Liver (tissue), 9 donors: ENCODE results near the gene ARHGAP12. TPM values are rescaled to one million over a fixed set of nuclear protein-coding genes. Genes with fewer than 3 reads are reported as not detected.

Experiments used
- DNase-seq: peaks from one replicate; pipeline ENCODE4 v3.0.0-alpha.2; 2017; ENCODE audit warnings: low spot score
- H3K27ac ChIP-seq, 2 donors: one replicate each; pipeline ENCODE4 v1.7.0; 2013; ENCODE audit warnings: inconsistent platforms in 2 of 2, low read length in 2 of 2, control low read depth in 1 of 2, low read depth in 1 of 2, mild to moderate bottlenecking in 1 of 2
- H3K27me3 ChIP-seq, 4 donors: one replicate each; pipeline versions ENCODE4 v1.6.1 to v1.7.0; 2013; ENCODE audit warnings: low read length in 3 of 4, inconsistent platforms in 1 of 4, mild to moderate bottlenecking in 1 of 4, moderate library complexity in 1 of 4; ENCODE audit not compliant: control insufficient read depth in 4 of 4, insufficient read depth in 4 of 4
- H3K36me3 ChIP-seq, 4 donors: one replicate each; pipeline versions ENCODE4 v1.6.1 to v1.7.0; 2013; ENCODE audit warnings: low read length in 3 of 4, mild to moderate bottlenecking in 3 of 4, low read depth in 1 of 4, moderate library complexity in 1 of 4; ENCODE audit not compliant: control insufficient read depth in 4 of 4, insufficient read depth in 3 of 4
- H3K4me1 ChIP-seq, 4 donors: one replicate each; pipeline versions ENCODE4 v1.6.1 to v1.7.0; 2013; ENCODE audit warnings: low read length in 3 of 4, mild to moderate bottlenecking in 3 of 4, moderate library complexity in 1 of 4; ENCODE audit not compliant: control insufficient read depth in 4 of 4, insufficient read depth in 4 of 4
- H3K4me3 ChIP-seq, 3 donors: one replicate each; pipeline versions ENCODE4 v1.6.1 to v1.7.0; 2013; ENCODE audit warnings: low read length in 3 of 3, control low read depth in 1 of 3, low read depth in 1 of 3, mild to moderate bottlenecking in 1 of 3
- H3K9ac ChIP-seq, 2 donors: one replicate each; pipeline ENCODE4 v1.7.0; 2013; ENCODE audit warnings: low read length in 2 of 2, mild to moderate bottlenecking in 2 of 2, moderate library complexity in 2 of 2, control low read depth in 1 of 2, low read depth in 1 of 2
- H3K9me3 ChIP-seq, 4 donors: one replicate each; pipeline versions ENCODE4 v1.6.1 to v1.7.0; 2013; ENCODE audit warnings: low read length in 3 of 4; ENCODE audit not compliant: control insufficient read depth in 4 of 4
- CTCF ChIP-seq: fragments of 150-350 bp; IDR thresholded peaks from 2 replicates; pipeline ENCODE4 v1.5.1; 2017; ENCODE audit warnings: improper control_type of control experiment, low read depth, low read length; ENCODE audit not compliant: missing input control
- EGR1 ChIP-seq, 2 donors: IDR thresholded peaks; 2 replicates each; pipeline ENCODE4 v1.6.1; 2016 to 2018; ENCODE audit warnings: antibody characterized with exemption in 2 of 2, low read depth in 2 of 2
- FOXA1 ChIP-seq: IDR thresholded peaks from 2 replicates; pipeline ENCODE4 v1.6.1; 2016; ENCODE audit warnings: antibody characterized with exemption
- FOXA2 ChIP-seq: IDR thresholded peaks from 2 replicates; pipeline ENCODE4 v1.6.1; 2016; ENCODE audit warnings: antibody characterized with exemption
- GABPA ChIP-seq, 2 donors: IDR thresholded peaks in 1 of 2; conservative IDR thresholded peaks in 1 of 2; 2 replicates each; pipeline ENCODE4 v1.6.1; 2016; ENCODE audit warnings: antibody characterized with exemption in 2 of 2, mild to moderate bottlenecking in 1 of 2, moderate library complexity in 1 of 2
- HNF4A ChIP-seq, 2 donors: conservative IDR thresholded peaks; 2 replicates each; pipeline ENCODE4 v1.6.1; 2016; ENCODE audit warnings: antibody characterized with exemption in 2 of 2, mild to moderate bottlenecking in 2 of 2
- HNF4G ChIP-seq: IDR thresholded peaks from 2 replicates; pipeline ENCODE4 v1.6.1; 2016; ENCODE audit warnings: antibody characterized with exemption
- JUND ChIP-seq, 2 donors: IDR thresholded peaks; 2 replicates each; pipeline ENCODE4 v1.6.1; 2016; ENCODE audit warnings: antibody characterized with exemption in 2 of 2
- MAX ChIP-seq: IDR thresholded peaks from 2 replicates; pipeline ENCODE4 v1.6.1; 2016; ENCODE audit warnings: antibody characterized with exemption
- NR2F2 ChIP-seq: IDR thresholded peaks from 2 replicates; pipeline ENCODE4 v1.6.1; 2016; ENCODE audit warnings: antibody characterized with exemption
- RAD21 ChIP-seq, 2 donors: IDR thresholded peaks; 2 replicates each; pipeline ENCODE4 v1.6.1; 2016; ENCODE audit warnings: antibody characterized with exemption in 2 of 2, mild to moderate bottlenecking in 2 of 2
- REST ChIP-seq: IDR thresholded peaks from 2 replicates; pipeline ENCODE4 v1.6.1; 2016; ENCODE audit warnings: antibody characterized with exemption, mild to moderate bottlenecking
- RXRA ChIP-seq, 2 donors: IDR thresholded peaks; 2 replicates each; pipeline ENCODE4 v1.6.1; 2017 to 2018; ENCODE audit warnings: antibody characterized with exemption in 2 of 2, mild to moderate bottlenecking in 1 of 2
- SP1 ChIP-seq: IDR thresholded peaks from 2 replicates; pipeline ENCODE4 v1.6.1; 2018; ENCODE audit warnings: antibody characterized with exemption, mild to moderate bottlenecking
- TAF1 ChIP-seq: conservative IDR thresholded peaks from 2 replicates; pipeline ENCODE4 v1.6.1; 2016; ENCODE audit warnings: antibody characterized with exemption, mild to moderate bottlenecking
- WGBS: extraction: QIAGEN DNeasy Blood & Tissue Kit; methylation state at CpG from one replicate; pipeline ENCODE4 v1.1.7; 2013; 5-methylcytosine and 5-hydroxymethylcytosine counted together
- polyA plus RNA-seq, 2 donors: library from polyadenylated mRNA; stranded (reverse) in 1 of 2; unstranded in 1 of 2; fragments of 200-250 nt in 1 of 2; fragments of >200 nt in 1 of 2; fragmentation: Nextera tagmentation in 1 of 2; extraction: Ambion mirVana in 1 of 2; gene quantifications; one replicate each; pipeline versions ENCODE4 v1.2.1 to v1.2.3, GENCODE V29; 2013 to 2015
- total RNA-seq, 2 donors: library from RNA; depleted of rRNA; stranded (reverse); fragments of >200 nt; gene quantifications; one replicate each; pipeline ENCODE4 v1.2.3, GENCODE V29; 2014
- TF ChIP-seq, protein P1 (sequence below): IDR thresholded peaks from 2 replicates; pipeline ENCODE4 v1.6.1; 2016; ENCODE audit warnings: antibody characterized with exemption
- TF ChIP-seq, protein P2 (sequence below): IDR thresholded peaks from 2 replicates; pipeline ENCODE4 v1.6.1; 2016; ENCODE audit warnings: antibody characterized with exemption
- donor health status: healthy.
- donor health status: healthy.
- donor health status: healthy.
- donor health status: healthy.
- donor health status: healthy.

The ARHGAP12 gene
- total and polyA plus RNA-seq, 4 donors = 7.0 to 29.1 (median 12.3) TPM

DNA sequence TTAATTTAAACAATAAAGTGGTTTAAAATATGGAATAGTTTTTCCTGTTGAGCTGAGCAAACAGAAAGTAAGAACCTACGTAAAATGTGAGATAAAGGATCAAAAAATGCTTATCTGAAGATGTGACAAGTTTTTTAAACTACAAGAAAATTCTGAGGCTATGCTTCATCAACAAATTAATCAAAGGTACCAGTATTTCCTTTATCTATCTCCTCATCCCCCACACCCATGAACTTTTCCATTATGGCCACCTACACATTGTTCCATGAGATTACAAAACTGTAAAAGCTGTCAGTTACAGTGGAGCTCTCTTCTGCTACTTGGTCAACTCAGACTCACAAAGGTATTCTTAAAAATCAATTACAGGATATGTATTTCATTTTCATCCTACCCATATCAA lies 77.4 kb downstream of the ARHGAP12 start:
- H3K27me3 ChIP-seq = no peaks in the 10 kb centered on the region
- H3K9me3 ChIP-seq = no peaks in the 10 kb centered on the region
- WGBS = 93% methylated on average over 1 of the region's 1 CpG
- no peaks in the 10 kb centered on the region for H3K4me1 ChIP-seq
- no peak for DNase-seq
- no peak overlapping the region for H3K27ac ChIP-seq
- H3K4me3 ChIP-seq = no peak overlapping the region
- no peak overlapping the region for H3K9ac ChIP-seq
- peaks cover 0 to 2% (median 0%) of the 10 kb centered on the region in 4 donors for H3K36me3 ChIP-seq
- no peak for TF ChIP-seq GABPA (IDR thresholded peaks at IDR 0.05 in 1 of 2, conservative IDR thresholded peaks at IDR 0.05 in 1 of 2)
- TF ChIP-seq HNF4A (conservative IDR thresholded peaks at IDR 0.05) = no peak
- TF ChIP-seq FOXA2 = no peak
- no peak for TF ChIP-seq SP1
- no peak for TF ChIP-seq JUND (IDR thresholded peaks at IDR 0.05)

DNA sequence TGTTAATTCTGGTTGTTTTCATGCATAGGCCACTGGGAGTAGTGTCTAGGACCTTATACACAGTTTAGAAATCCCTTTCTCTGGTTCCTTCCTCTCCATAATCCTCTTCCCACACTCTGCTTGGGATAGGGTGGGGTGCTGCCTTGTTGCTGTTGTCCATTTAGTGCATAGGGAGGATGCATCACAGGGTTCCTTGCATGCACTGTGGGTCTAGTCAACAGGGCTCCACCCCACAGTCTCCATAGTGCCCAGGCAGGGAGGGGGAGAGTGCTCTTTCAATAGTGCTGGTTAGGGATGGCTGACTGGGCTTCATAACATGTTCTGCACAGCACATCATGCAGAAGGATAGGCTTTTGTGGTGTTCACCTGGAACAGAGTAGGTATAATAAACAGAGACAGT lies 81.1 kb downstream of the ARHGAP12 start:
- H3K9me3 ChIP-seq = no peaks in the 10 kb centered on the region
- no peaks in the 10 kb centered on the region for H3K27me3 ChIP-seq
- no peak overlapping the region for H3K9ac ChIP-seq
- peaks cover 0 to 2% (median 0%) of the 10 kb centered on the region in 4 donors for H3K36me3 ChIP-seq
- H3K4me1 ChIP-seq = no peaks in the 10 kb centered on the region
- no peak overlapping the region for H3K4me3 ChIP-seq
- DNase-seq = no peak
- H3K27ac ChIP-seq = no peak overlapping the region
- TF ChIP-seq, protein P1, sequence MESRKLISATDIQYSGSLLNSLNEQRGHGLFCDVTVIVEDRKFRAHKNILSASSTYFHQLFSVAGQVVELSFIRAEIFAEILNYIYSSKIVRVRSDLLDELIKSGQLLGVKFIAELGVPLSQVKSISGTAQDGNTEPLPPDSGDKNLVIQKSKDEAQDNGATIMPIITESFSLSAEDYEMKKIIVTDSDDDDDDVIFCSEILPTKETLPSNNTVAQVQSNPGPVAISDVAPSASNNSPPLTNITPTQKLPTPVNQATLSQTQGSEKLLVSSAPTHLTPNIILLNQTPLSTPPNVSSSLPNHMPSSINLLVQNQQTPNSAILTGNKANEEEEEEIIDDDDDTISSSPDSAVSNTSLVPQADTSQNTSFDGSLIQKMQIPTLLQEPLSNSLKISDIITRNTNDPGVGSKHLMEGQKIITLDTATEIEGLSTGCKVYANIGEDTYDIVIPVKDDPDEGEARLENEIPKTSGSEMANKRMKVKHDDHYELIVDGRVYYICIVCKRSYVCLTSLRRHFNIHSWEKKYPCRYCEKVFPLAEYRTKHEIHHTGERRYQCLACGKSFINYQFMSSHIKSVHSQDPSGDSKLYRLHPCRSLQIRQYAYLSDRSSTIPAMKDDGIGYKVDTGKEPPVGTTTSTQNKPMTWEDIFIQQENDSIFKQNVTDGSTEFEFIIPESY = no peak
- TF ChIP-seq EGR1 (IDR thresholded peaks at IDR 0.05; ENCODE audit: low read depth in 2 of 2) = no peak
- TF ChIP-seq JUND (IDR thresholded peaks at IDR 0.05) = no peak
- no peak for TF ChIP-seq MAX
- no peak for TF ChIP-seq GABPA (IDR thresholded peaks at IDR 0.05 in 1 of 2, conservative IDR thresholded peaks at IDR 0.05 in 1 of 2)
- no peak for TF ChIP-seq FOXA2
- no peak for TF ChIP-seq FOXA1
- TF ChIP-seq, protein P2, sequence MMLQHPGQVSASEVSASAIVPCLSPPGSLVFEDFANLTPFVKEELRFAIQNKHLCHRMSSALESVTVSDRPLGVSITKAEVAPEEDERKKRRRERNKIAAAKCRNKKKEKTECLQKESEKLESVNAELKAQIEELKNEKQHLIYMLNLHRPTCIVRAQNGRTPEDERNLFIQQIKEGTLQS = no peak
- no peak for TF ChIP-seq CTCF
- no peak for TF ChIP-seq TAF1
- TF ChIP-seq RXRA (IDR thresholded peaks at IDR 0.05) = no peak
- no peak for TF ChIP-seq REST
- no peak for TF ChIP-seq NR2F2
- TF ChIP-seq HNF4A (conservative IDR thresholded peaks at IDR 0.05) = no peak
- TF ChIP-seq RAD21 (IDR thresholded peaks at IDR 0.05) = no peak
- TF ChIP-seq HNF4G = no peak
